H1 (cell line): Measurements from ENCODE around the gene HMCN2. TPM values are rescaled to one million over a fixed set of nuclear protein-coding genes. Genes with fewer than 3 reads are reported as not detected.

Experiments
- CHD2 ChIP-seq: IDR thresholded peaks from 2 replicates; pipeline ENCODE4 v1.6.1; 2012; ENCODE audit warnings: low read length, improper control_type of control experiment
- EZH2 ChIP-seq: fragments of 200-600 bp; sonication (generic); IDR thresholded peaks from 2 replicates; pipeline ENCODE4 v1.7.1; 2012; ENCODE audit warnings: low read depth, mild to moderate bottlenecking, moderate library complexity, low read length, inconsistent platforms; ENCODE audit not compliant: severe bottlenecking
- KDM5A ChIP-seq: fragments of 200-600 bp; IDR thresholded peaks from 2 replicates; pipeline ENCODE4 v1.7.1; 2012; ENCODE audit warnings: mild to moderate bottlenecking, low read length, inconsistent platforms, mixed read lengths
- NRF1 ChIP-seq: IDR thresholded peaks from 2 replicates; pipeline ENCODE4 v1.6.1; 2011; ENCODE audit warnings: mild to moderate bottlenecking, low read depth, low read length, improper control_type of control experiment
- POU5F1 ChIP-seq: IDR thresholded peaks from 2 replicates; pipeline ENCODE4 v1.6.1; 2011; ENCODE audit warnings: low read depth, mild to moderate bottlenecking, low read length, moderate library complexity
- SIN3A ChIP-seq, 2 experiments: IDR thresholded peaks in 1 of 2; conservative IDR thresholded peaks in 1 of 2; 2 replicates each; pipeline ENCODE4 v1.6.1; 2011 to 2012; ENCODE audit warnings: low read length in 2 of 2, improper control_type of control experiment in 1 of 2, low read depth in 1 of 2, mild to moderate bottlenecking in 1 of 2
- SP4 ChIP-seq: IDR thresholded peaks from 2 replicates; pipeline ENCODE4 v1.6.1; 2012; ENCODE audit warnings: low read length, inconsistent platforms
- TBP ChIP-seq: IDR thresholded peaks from 2 replicates; pipeline ENCODE4 v1.6.1; 2011; ENCODE audit warnings: low read depth, low read length, improper control_type of control experiment
- polyA plus RNA-seq, 7 experiments: library from polyadenylated mRNA; depleted of rRNA in 3 of 7; stranded (reverse) in 5 of 7; unstranded in 2 of 7; fragments of >200 nt in 5 of 7; fragments of 200-250 nt in 2 of 7; gene quantifications; 1 replicate in 5 of 7; 2 replicates in 1 of 7; 4 replicates in 1 of 7; pipeline versions ENCODE4 v1.2.1 to v1.2.3, GENCODE V29; 2011 to 2013; ENCODE audit warnings: missing spikeins in 2 of 7, mixed read lengths in 2 of 7
- total RNA-seq: library from RNA; stranded (reverse); fragmentation: NEBNext Ultra II Directional; extraction: Animal tissue kit (Norgen Biotek cat#: 25700); gene quantifications from 2 replicates; pipeline ENCODE4 v1.2.1, GENCODE V29; 2021
- TF ChIP-seq, protein P1 (sequence below): fragments of 300-600 bp; sonication (generic); IDR thresholded peaks from 2 replicates; pipeline ENCODE4 v1.7.1; 2012; ENCODE audit warnings: low read length, moderate library complexity, mild to moderate bottlenecking, inconsistent platforms; ENCODE audit not compliant: insufficient replicate concordance
- TF ChIP-seq, protein P2 (sequence below): IDR thresholded peaks from 2 replicates; pipeline ENCODE4 v1.6.1; 2012; ENCODE audit warnings: inconsistent platforms

HMCN2 gene
- total and polyA plus RNA-seq, 2 of the 8 experiments (the other 6 are each of a cell fraction or from before 2014, with no cell fraction given): 5.0 to 9.1 TPM

DNA sequence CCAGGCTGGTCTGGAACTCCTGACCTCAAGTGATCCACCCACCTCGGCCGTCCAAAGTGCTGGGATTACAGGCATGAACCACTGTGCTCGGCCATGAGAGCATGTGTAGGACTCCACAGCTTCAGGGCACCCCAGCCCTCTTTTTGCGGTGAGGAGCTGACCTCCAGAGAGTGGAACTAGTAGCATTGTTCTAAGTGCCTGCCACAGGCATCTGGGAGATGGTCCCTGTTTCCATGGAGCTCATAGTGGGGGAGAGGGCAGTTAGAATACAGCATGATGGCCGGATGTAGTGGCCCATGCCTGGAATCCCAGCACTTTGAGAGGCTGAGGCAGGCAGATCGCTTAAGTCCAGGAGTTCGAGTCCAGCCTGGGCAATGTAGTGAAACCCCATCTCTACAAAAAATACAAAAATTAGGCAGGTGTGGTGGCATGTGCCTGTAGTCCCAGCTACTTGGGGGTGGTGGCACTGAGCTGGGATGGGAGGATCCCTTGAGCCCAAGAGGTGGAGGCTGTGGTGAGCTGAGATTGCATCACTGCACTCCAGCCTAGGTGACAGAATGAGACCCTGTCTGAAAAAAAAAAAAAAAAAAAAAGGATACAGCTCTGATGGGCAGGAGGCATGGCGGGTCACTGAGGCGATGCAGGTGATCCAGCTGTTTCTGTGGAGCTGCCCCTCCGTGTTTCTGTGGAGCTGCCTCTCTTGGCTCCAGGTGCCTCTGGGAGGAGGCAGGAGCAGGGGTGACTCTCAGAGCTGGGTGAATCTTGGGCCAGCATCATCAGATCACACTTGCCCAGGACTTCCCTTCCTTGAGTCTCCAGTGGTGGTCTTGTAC lies 183.4 kb downstream of the HMCN2 start (continued):
- TF ChIP-seq, protein P1, sequence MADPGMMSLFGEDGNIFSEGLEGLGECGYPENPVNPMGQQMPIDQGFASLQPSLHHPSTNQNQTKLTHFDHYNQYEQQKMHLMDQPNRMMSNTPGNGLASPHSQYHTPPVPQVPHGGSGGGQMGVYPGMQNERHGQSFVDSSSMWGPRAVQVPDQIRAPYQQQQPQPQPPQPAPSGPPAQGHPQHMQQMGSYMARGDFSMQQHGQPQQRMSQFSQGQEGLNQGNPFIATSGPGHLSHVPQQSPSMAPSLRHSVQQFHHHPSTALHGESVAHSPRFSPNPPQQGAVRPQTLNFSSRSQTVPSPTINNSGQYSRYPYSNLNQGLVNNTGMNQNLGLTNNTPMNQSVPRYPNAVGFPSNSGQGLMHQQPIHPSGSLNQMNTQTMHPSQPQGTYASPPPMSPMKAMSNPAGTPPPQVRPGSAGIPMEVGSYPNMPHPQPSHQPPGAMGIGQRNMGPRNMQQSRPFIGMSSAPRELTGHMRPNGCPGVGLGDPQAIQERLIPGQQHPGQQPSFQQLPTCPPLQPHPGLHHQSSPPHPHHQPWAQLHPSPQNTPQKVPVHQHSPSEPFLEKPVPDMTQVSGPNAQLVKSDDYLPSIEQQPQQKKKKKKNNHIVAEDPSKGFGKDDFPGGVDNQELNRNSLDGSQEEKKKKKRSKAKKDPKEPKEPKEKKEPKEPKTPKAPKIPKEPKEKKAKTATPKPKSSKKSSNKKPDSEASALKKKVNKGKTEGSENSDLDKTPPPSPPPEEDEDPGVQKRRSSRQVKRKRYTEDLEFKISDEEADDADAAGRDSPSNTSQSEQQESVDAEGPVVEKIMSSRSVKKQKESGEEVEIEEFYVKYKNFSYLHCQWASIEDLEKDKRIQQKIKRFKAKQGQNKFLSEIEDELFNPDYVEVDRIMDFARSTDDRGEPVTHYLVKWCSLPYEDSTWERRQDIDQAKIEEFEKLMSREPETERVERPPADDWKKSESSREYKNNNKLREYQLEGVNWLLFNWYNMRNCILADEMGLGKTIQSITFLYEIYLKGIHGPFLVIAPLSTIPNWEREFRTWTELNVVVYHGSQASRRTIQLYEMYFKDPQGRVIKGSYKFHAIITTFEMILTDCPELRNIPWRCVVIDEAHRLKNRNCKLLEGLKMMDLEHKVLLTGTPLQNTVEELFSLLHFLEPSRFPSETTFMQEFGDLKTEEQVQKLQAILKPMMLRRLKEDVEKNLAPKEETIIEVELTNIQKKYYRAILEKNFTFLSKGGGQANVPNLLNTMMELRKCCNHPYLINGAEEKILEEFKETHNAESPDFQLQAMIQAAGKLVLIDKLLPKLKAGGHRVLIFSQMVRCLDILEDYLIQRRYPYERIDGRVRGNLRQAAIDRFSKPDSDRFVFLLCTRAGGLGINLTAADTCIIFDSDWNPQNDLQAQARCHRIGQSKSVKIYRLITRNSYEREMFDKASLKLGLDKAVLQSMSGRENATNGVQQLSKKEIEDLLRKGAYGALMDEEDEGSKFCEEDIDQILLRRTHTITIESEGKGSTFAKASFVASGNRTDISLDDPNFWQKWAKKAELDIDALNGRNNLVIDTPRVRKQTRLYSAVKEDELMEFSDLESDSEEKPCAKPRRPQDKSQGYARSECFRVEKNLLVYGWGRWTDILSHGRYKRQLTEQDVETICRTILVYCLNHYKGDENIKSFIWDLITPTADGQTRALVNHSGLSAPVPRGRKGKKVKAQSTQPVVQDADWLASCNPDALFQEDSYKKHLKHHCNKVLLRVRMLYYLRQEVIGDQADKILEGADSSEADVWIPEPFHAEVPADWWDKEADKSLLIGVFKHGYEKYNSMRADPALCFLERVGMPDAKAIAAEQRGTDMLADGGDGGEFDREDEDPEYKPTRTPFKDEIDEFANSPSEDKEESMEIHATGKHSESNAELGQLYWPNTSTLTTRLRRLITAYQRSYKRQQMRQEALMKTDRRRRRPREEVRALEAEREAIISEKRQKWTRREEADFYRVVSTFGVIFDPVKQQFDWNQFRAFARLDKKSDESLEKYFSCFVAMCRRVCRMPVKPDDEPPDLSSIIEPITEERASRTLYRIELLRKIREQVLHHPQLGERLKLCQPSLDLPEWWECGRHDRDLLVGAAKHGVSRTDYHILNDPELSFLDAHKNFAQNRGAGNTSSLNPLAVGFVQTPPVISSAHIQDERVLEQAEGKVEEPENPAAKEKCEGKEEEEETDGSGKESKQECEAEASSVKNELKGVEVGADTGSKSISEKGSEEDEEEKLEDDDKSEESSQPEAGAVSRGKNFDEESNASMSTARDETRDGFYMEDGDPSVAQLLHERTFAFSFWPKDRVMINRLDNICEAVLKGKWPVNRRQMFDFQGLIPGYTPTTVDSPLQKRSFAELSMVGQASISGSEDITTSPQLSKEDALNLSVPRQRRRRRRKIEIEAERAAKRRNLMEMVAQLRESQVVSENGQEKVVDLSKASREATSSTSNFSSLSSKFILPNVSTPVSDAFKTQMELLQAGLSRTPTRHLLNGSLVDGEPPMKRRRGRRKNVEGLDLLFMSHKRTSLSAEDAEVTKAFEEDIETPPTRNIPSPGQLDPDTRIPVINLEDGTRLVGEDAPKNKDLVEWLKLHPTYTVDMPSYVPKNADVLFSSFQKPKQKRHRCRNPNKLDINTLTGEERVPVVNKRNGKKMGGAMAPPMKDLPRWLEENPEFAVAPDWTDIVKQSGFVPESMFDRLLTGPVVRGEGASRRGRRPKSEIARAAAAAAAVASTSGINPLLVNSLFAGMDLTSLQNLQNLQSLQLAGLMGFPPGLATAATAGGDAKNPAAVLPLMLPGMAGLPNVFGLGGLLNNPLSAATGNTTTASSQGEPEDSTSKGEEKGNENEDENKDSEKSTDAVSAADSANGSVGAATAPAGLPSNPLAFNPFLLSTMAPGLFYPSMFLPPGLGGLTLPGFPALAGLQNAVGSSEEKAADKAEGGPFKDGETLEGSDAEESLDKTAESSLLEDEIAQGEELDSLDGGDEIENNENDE: no peak
- no peak for TF ChIP-seq TBP
- no peak for TF ChIP-seq POU5F1
- TF ChIP-seq EZH2: no peak
- TF ChIP-seq, protein P2, sequence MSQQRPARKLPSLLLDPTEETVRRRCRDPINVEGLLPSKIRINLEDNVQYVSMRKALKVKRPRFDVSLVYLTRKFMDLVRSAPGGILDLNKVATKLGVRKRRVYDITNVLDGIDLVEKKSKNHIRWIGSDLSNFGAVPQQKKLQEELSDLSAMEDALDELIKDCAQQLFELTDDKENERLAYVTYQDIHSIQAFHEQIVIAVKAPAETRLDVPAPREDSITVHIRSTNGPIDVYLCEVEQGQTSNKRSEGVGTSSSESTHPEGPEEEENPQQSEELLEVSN: no peak
- no peak for TF ChIP-seq NRF1
- TF ChIP-seq SP4: no peak
- TF ChIP-seq SIN3A (conservative IDR thresholded peaks at IDR 0.05 in 1 of 2, IDR thresholded peaks at IDR 0.05 in 1 of 2; ENCODE audit: low read depth in 1 of 2, low read length in 2 of 2): no peak
- TF ChIP-seq KDM5A: no peak
- no peak for TF ChIP-seq CHD2
